PC-3 (cell line): ENCODE measurements around the gene SLC8A2. TPM values are rescaled to one million over a fixed set of nuclear protein-coding genes. Genes with fewer than 3 reads are reported as not detected.

Source experiments
- ATAC-seq: fragments of 200-7000 bp; cut with Tn5 transposase; 2 replicates; pipeline ENCODE4 v1.9.1; 2020; ENCODE audit warnings: mild to moderate bottlenecking, moderate library complexity
- BruUV-seq: library from RNA; stranded (reverse); fragments of 400-500 nt; replicated peaks from 2 replicates; lab custom pipeline; 2021; lab: Mats Ljungman, UMichigan
- CTCF ChIA-PET: fragments of 300-600 bp; sonication (Branson Sonifier 250); formaldehyde crosslinking; loops from one replicate; lab custom pipeline; 2022; ENCODE audit warnings: antibody characterized with exemption; lab: Charles Lee
- POLR2A ChIA-PET: fragments of 300-600 bp; sonication (Branson Sonifier 250); formaldehyde crosslinking; loops from one replicate; lab custom pipeline; 2022; ENCODE audit warnings: antibody characterized with exemption; ENCODE audit not compliant: unreplicated experiment; lab: Charles Lee
- DNase-seq: peaks from one replicate; pipeline ENCODE4 v3.0.0-alpha.2; 2015
- H2AFZ ChIP-seq: fragments of 300-600 bp; sonication (generic); 2 replicates; pipeline ENCODE4 v1.6.0; 2016; ENCODE audit warnings: antibody characterized with exemption, low read length
- H3F3A ChIP-seq: fragments of 300-600 bp; sonication (generic); one replicate; pipeline ENCODE4 v1.6.0; 2017; ENCODE audit warnings: antibody characterized with exemption, low read length, control low read depth, mild to moderate bottlenecking; ENCODE audit not compliant: unreplicated experiment
- H3K27ac ChIP-seq: fragments of 300-600 bp; sonication (generic); 2 replicates; pipeline ENCODE4 v1.5.1; 2016; ENCODE audit warnings: mild to moderate bottlenecking, low read length
- H3K27me3 ChIP-seq: fragments of 300-600 bp; sonication (generic); 2 replicates; pipeline ENCODE4 v1.6.1; 2016; ENCODE audit warnings: low read length, mixed read lengths
- H3K36me3 ChIP-seq: fragments of 300-600 bp; sonication (generic); 2 replicates; pipeline ENCODE4 v1.6.1; 2016; ENCODE audit warnings: low read depth, mixed run types, low read length, mixed read lengths
- H3K4me1 ChIP-seq: fragments of 300-600 bp; sonication (generic); 2 replicates; pipeline ENCODE4 v1.5.1; 2016; ENCODE audit warnings: low read length; ENCODE audit not compliant: insufficient read depth
- H3K4me2 ChIP-seq: fragments of 300-600 bp; sonication (generic); 2 replicates; pipeline ENCODE4 v1.6.0; 2016; ENCODE audit warnings: low read length
- H3K4me3 ChIP-seq: fragments of 300-600 bp; sonication (generic); 2 replicates; pipeline ENCODE4 v1.5.1; 2016; ENCODE audit warnings: mild to moderate bottlenecking, low read length, mixed read lengths
- H3K79me2 ChIP-seq: fragments of 300-600 bp; sonication (generic); 2 replicates; pipeline ENCODE4 v1.6.1; 2017; ENCODE audit warnings: low read length, mixed read lengths
- H3K9ac ChIP-seq: fragments of 300-600 bp; sonication (generic); 2 replicates; pipeline ENCODE4 v1.6.0; 2016; ENCODE audit warnings: mild to moderate bottlenecking, low read length
- H3K9me2 ChIP-seq: fragments of 300-600 bp; sonication (generic); replicated peaks from 2 replicates; pipeline ENCODE4 v1.6.1; 2016; ENCODE audit warnings: mixed run types, low read length, mixed read lengths
- H3K9me3 ChIP-seq: fragments of 300-600 bp; sonication (generic); 2 replicates; pipeline ENCODE4 v1.6.1; 2016; ENCODE audit warnings: low read length, mixed read lengths
- H4K20me1 ChIP-seq: fragments of 300-600 bp; sonication (generic); 2 replicates; pipeline ENCODE4 v1.6.1; 2016; ENCODE audit warnings: low read length, mixed read lengths
- EZH2 ChIP-seq: fragments of 300-600 bp; sonication (generic); IDR thresholded peaks from one replicate; pipeline ENCODE4 v1.6.1; 2017; ENCODE audit warnings: antibody characterized with exemption, mild to moderate bottlenecking, low read length; ENCODE audit not compliant: unreplicated experiment
- EZH2phosphoT487 ChIP-seq: fragments of 300-600 bp; sonication (generic); IDR thresholded peaks from 2 replicates; pipeline ENCODE4 v1.6.1; 2018; ENCODE audit warnings: mild to moderate bottlenecking, antibody characterized with exemption, low read length, borderline replicate concordance
- intact Hi-C: fragments of 100-400 bp; cut with micrococcal nuclease; formaldehyde crosslinking; loops from 2 replicates; pipeline ENCODE4 v1.9.0; 2023
- total RNA-seq: library from RNA; depleted of rRNA; stranded (reverse); fragments of >200 nt; gene quantifications from 2 replicates; pipeline ENCODE4 v1.2.3, GENCODE V29; 2014
- TF ChIP-seq, protein P1 (sequence below): fragments of 300-600 bp; sonication (generic); conservative IDR thresholded peaks from 2 replicates; pipeline ENCODE4 v1.5.1; 2017; ENCODE audit warnings: antibody characterized with exemption, low read depth, mild to moderate bottlenecking, low read length

Gene SLC8A2
- total RNA-seq, 1 experiment from 2014 or later, result 0.33 TPM

DNA sequence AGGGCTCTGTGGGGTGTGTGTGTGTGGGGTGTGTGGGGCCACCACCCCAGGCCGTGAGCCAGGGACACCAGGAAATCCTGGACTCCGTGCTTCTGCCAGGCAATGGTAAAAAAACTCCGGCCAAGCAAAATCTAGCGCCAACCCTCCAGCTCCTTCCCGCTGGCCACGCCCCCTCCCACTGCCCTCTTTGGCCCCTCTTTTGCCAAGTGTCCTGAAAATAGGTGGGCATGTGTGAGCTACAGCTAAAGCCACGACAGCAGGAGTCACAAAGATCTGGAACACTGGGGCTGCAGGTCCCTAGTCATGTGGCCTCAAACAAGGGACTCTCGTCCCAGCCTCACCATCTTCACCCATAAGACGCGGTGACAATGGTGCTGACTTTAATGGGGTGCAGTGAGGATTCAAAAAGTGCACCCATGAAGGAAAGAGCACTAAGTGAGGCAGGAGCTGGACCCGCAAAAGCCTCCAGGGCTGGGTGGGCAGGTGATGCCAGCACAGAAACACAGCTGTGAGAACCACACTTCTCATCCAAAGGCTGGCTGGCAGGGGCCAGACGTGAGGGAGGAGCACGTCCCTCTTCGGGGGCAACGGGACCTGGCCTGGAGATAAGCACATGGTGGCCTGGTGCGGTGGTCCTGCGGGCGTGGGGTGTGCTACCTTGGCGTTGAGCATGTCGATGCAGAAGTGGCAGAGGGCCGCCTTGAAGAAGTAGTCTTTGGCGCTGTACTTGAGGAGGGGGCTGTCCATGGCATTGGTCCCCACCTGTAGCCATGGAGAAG is 19.9 kb upstream of the SLC8A2 start:
- no peak for DNase-seq
- CTCF ChIA-PET, result no interaction called here
- Histone ChIP-seq H4K20me1 (no peaks in the 10 kb centered on the region), H3K9me3 (no peaks in the 10 kb centered on the region), H3K4me1 (no peaks in the 10 kb centered on the region), H3K9ac (no peak overlapping the region), H3K4me3 (no peak overlapping the region), H3K27me3 (no peaks in the 10 kb centered on the region), H3K79me2 (no peaks in the 10 kb centered on the region), H3K9me2 (no peaks in the 10 kb centered on the region), H3K36me3 (no peaks in the 10 kb centered on the region), H3K4me2 (no peak overlapping the region), H3F3A (no peaks in the 10 kb centered on the region), H3K27ac (no peak overlapping the region), H2AFZ (no peak overlapping the region)
- intact Hi-C loops, result no loop called here
- no peak for ATAC-seq
- POLR2A ChIA-PET, result interaction anchor here (0.6 kb wide), 1 partner anchor 28 kb away, joined by 4 read pairs; no protein-coding TSS in a partner anchor
- BruUV-seq, result no TSS peak
- TF ChIP-seq, protein P1, sequence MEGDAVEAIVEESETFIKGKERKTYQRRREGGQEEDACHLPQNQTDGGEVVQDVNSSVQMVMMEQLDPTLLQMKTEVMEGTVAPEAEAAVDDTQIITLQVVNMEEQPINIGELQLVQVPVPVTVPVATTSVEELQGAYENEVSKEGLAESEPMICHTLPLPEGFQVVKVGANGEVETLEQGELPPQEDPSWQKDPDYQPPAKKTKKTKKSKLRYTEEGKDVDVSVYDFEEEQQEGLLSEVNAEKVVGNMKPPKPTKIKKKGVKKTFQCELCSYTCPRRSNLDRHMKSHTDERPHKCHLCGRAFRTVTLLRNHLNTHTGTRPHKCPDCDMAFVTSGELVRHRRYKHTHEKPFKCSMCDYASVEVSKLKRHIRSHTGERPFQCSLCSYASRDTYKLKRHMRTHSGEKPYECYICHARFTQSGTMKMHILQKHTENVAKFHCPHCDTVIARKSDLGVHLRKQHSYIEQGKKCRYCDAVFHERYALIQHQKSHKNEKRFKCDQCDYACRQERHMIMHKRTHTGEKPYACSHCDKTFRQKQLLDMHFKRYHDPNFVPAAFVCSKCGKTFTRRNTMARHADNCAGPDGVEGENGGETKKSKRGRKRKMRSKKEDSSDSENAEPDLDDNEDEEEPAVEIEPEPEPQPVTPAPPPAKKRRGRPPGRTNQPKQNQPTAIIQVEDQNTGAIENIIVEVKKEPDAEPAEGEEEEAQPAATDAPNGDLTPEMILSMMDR, result no peak
- no peak for TF ChIP-seq EZH2

DNA sequence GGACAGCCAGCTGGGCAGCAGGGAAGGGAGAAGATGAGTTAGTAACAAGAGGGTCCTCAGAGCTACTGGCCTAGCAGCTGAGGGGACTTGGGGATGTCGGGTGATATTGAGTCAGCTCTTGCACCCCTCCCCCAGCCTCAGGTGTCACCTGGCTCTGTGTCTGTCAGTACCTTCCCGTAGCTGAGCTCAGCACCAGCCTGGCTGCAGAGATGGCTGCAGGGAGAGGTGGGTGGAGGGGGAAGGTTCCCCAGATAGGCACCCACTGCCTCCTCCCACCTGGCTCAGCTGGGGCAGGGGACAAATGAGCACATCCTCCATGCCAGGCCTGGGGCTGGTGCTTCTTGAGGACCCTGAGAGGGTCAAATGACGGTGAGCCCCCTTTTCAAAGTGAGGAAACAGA is 19.2 kb upstream of the SLC8A2 start:
- POLR2A ChIA-PET, result interaction anchor here (0.6 kb wide), 1 partner anchor 27 kb away, joined by 4 read pairs; no protein-coding TSS in a partner anchor
- H3K9ac ChIP-seq, result no peak overlapping the region
- no peaks in the 10 kb centered on the region for H3K4me1 ChIP-seq
- H3K79me2 ChIP-seq, result no peaks in the 10 kb centered on the region
- no peaks in the 10 kb centered on the region for H3F3A ChIP-seq
- no peaks in the 10 kb centered on the region for H4K20me1 ChIP-seq
- no peaks in the 10 kb centered on the region for H3K27me3 ChIP-seq
- no peak overlapping the region for H2AFZ ChIP-seq
- no peaks in the 10 kb centered on the region for H3K36me3 ChIP-seq
- H3K9me3 ChIP-seq, result no peaks in the 10 kb centered on the region
- TF ChIP-seq EZH2phosphoT487 (no peak), EZH2 (no peak)
- TF ChIP-seq, protein P1, result no peak
- DNase-seq, result no peak
- H3K4me2 ChIP-seq, result no peak overlapping the region
- BruUV-seq, result no TSS peak
- intact Hi-C loops, result no loop called here
- no peak overlapping the region for H3K27ac ChIP-seq
- no peaks in the 10 kb centered on the region for H3K9me2 ChIP-seq
- CTCF ChIA-PET, result no interaction called here
- no peak for ATAC-seq
- H3K4me3 ChIP-seq, result no peak overlapping the region

DNA sequence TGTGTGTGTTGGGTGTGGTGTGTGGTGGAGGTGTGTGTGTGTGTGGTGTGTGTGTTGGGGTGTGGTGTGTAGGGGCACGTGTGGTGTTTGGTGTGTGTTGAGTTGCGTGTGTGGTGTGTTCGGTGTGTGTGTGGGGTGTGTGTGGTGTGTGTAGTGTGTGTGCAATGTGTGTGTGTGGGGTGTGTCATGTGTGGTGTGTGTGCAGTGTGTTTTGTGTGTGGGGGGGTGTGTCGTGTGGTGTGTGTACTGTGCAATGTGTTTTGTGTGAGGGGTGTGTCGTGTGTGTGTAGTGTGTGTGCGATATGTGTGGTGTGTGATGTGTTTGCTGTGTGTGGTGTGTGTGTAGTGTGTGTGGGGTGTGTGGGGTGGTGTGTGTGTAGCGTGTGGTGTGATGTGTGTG is 18.3 kb upstream of the SLC8A2 start:
- intact Hi-C loops, result no loop called here
- no peak overlapping the region for H3K4me3 ChIP-seq
- BruUV-seq, result no TSS peak
- no peaks in the 10 kb centered on the region for H3K79me2 ChIP-seq
- no peak overlapping the region for H3K4me2 ChIP-seq
- TF ChIP-seq EZH2phosphoT487 (no peak), EZH2 (no peak)
- TF ChIP-seq, protein P1, result no peak
- DNase-seq, result no peak
- ChIA-PET CTCF (no interaction called here), POLR2A (no interaction called here)
- H3K27me3 ChIP-seq, result no peaks in the 10 kb centered on the region
- no peaks in the 10 kb centered on the region for H3F3A ChIP-seq
- H3K4me1 ChIP-seq, result no peaks in the 10 kb centered on the region
- no peak overlapping the region for H2AFZ ChIP-seq
- H3K27ac ChIP-seq, result no peak overlapping the region
- H3K9me3 ChIP-seq, result no peaks in the 10 kb centered on the region
- ATAC-seq, result no peak
- no peaks in the 10 kb centered on the region for H3K36me3 ChIP-seq
- no peak overlapping the region for H3K9ac ChIP-seq
- no peaks in the 10 kb centered on the region for H3K9me2 ChIP-seq
- no peaks in the 10 kb centered on the region for H4K20me1 ChIP-seq
